HG02571 (cell line): ENCODE measurements around the gene PCBP1.
"Not testable (repeated sequence)": the region's sequence is repeated elsewhere in the genome, so short reads cannot be mapped to it uniquely, and the experiment has no call there.

ENCODE experiments used
- ATAC-seq: cut with Tn5 transposase; IDR thresholded peaks from one replicate; pipeline ENCODE4 v1.9.1; 2021; ENCODE audit warnings: mild to moderate bottlenecking, moderate library complexity; ENCODE audit not compliant: unreplicated experiment

PCBP1 gene

DNA sequence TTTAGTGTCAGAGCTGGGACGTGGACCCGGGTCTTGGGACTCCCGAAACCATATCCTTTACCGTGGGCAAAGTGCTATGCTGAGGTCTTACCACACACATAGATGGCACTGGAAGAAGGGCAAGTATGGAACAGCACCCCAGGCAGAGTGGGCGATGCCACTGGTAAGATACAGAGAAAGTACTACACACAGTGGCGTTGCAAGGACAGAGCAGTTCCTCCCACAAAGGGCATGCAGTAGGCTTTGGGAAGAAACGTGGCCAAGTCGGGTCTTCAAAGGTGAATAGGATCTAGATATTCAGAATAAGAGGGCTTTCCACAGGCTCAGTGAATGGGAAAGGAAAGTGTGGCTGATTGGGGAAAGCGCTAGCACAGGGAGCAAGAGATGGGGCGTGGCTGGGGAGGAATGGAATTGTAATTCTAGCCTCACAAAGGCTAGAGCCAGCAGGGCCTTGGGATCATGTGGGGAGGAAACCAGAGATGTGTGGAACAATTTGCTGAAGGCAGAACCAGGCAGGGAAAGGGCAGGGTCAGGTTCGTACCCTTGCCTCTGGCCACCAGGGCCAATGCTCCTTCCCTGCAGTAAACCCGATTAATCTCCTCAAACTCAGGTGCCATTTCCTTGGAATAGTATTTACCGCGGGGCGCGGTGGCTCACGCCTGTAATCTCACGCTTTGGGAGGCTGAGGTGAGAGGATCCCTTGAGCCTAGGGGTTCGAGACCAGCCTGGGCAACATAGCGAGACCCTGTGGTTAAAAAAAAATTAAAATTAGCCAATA lies 36.0 kb downstream of the PCBP1 start:
- no peak for ATAC-seq

DNA sequence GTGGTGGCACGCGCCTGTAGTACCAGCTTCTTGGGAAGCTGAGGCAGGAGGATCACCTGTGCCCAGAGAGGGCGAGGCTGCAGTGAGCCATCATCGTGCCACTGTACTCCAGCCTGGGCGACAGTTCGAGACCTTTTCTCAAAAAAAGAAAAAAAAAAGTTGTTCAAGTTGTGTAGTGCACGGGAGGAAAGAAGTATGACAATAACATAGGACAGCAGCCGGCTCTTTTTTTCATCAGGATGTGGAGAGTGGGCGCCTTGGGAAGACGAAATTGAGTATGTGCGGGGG lies 36.5 kb downstream of the PCBP1 start:
- ATAC-seq, result no peak

DNA sequence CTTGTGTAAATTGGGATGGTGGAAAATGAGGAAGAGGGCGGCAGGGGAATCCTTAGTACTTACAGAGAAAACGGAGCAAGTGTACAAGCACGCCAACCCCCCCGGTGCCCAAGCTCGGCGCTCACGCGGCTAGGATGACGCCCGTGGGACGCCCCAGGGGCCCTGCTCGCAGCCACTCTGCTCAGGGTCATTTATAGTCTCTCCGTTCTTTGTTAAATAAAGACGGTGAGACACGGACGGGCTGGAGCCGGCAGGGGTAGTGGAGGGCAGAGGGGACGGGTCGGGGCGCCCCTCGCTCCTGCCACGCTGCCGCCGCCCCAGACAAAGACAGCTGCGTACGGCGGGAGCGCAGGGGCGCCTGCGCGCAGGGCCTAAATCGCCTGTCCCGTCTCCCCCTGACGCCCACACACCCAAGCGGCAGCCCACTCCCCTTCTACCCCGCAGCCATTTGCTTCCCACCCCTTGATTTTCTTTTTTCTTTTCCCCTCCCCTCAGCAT lies 37.8 kb downstream of the PCBP1 start:
- peak; percentile 34 for ATAC-seq

DNA sequence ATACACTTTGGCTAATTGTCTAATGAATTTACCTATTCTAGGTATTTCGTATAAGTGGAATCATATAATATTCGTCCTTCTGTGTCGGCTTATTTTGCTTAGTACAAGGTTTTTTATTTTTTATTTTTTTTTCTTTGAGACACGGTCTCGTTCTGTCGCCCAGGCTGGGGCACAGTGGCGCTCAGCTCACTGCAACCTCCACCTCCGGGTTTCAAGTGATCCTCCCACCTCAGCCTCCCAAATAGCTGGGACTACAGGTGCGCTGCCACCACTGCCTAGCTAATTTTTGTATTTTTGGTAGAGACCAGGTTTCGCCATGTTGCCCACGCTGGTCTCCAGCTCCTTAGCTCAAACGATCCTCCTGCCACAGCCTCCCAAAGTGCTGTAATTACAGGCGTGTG lies 38.2 kb downstream of the PCBP1 start:
- no peak for ATAC-seq

DNA sequence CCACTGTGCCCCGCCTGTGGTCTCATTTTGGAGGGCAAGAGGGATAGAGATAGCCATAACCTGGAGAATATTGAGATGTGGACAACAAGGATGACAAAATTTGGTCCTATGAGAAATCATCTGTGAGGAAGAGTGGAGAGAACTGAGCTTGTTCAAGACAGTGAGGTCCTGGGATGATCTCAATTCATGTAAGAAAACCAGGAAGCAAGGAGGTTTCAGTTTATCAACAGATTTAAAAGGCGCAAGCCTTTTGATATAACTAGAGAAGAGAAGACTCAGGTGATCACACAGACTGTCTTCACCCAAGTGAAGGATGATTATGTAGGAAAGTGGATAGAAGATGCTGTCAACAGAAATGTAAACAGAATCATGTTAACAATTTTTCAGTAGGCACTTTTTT lies 39.1 kb downstream of the PCBP1 start:
- no peak for ATAC-seq

DNA sequence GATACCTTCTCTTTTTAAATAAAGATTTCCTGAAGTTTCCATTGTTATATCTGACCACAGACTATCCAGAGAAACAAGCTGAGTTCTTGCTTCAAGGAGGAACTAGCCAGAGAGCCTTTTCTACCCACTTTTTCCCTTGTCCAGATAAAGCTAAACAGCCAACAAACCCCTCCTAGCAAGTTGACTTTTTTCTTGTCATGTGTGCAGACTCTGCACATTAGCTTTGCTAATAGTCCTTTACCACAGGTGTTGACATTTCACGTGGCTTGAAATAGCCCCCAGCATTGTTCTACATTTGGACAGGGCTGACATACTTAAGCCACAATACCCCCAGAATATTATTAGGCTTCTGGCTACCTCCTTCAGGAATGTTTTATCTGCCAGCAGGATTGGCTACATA lies 40.7 kb downstream of the PCBP1 start:
- ATAC-seq, result no peak

DNA sequence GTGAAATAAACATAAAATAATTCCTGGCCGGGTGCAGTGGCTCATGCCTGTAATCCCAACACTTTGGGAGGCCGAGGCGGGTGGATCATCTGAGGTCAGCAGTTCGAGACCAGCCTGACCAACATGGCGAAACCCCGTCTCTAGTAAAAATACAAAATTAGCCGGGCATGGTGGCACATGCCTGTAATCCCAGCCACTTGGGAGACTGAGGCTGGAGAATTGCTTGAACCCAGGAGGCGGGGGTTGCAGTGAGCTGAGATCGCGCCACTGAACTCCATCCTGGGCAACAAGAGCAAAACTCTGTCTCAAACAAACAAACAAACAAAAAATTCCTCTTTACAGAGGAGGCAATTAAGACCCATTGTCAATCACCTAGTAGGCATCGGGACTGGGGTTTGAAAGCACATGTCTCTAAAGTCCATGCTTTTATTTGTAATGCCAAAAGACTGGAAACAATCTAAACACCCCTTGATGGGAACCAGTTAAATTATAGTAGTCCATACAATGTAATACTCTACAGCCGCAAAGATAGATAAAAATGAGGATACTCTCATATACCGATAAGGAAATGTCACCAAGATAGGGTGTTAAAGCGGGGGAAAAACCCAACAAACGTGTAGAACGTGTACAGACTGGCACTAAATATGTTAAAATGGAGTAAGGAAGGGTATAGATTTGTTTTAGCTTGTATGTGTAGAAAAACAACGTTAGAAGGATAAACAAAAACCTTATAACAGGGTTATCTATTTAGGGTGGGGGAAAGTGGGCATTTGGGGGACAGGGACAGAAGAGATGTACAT lies 44.3 kb downstream of the PCBP1 start:
- ATAC-seq, result not testable (repeated sequence)

DNA sequence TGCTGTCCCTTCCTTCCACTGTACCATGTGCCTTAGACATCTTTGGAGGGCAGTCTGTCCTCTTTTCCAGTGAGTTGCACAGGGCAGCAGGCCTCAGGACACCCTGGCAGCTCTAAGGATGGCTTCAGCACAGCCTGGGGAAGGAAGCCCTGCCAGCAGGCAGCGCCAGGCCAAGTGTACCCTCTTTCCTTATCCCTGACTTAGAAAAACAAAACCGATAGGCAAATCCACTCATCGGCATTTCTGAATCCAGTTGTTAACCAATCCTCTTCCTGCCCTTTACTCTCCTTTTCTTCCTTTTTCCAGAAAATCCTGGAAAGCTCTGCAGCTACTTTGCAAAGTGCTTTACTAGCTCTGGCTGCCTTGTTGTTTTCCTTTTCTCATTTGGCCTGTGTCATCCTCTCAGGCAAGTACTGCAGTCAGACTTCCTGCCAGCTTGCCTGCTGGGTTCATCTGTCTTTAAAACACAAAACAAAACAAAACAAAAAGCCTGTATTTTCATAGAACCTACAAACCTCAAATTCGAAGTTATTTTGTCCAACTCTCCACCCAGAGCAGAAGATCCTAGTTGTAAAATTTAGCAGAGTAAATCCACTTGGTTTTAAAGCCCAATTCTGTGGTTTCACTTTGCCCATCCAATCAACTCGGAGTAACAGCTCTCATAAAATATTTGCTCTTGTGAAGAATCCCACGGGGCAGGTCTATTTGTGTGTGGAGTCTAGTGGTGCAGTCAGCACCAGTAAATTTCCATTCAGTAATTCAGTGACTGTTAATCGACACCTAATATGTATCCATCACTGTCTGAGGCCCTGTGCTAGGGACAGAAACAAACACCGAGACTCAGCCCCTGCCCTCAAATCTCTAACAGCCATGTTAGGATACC lies 45.2 kb downstream of the PCBP1 start:
- ATAC-seq, result no peak

DNA sequence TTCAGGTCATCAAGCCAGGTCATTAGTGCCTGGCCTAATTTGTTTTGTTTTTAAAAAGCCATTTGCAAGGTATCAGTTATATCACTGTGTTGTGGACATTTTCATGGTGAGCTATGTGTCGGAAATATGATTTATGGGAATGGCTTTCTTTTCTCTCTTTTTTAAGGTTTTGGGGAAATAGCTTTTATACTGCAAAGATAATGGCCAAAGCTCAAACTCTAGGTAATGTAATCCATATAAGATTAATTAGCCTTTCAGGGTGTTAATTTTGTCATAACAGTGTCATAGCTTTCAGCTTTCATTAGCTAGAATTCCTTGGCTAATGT lies 45.8 kb downstream of the PCBP1 start:
- ATAC-seq, result no peak

DNA sequence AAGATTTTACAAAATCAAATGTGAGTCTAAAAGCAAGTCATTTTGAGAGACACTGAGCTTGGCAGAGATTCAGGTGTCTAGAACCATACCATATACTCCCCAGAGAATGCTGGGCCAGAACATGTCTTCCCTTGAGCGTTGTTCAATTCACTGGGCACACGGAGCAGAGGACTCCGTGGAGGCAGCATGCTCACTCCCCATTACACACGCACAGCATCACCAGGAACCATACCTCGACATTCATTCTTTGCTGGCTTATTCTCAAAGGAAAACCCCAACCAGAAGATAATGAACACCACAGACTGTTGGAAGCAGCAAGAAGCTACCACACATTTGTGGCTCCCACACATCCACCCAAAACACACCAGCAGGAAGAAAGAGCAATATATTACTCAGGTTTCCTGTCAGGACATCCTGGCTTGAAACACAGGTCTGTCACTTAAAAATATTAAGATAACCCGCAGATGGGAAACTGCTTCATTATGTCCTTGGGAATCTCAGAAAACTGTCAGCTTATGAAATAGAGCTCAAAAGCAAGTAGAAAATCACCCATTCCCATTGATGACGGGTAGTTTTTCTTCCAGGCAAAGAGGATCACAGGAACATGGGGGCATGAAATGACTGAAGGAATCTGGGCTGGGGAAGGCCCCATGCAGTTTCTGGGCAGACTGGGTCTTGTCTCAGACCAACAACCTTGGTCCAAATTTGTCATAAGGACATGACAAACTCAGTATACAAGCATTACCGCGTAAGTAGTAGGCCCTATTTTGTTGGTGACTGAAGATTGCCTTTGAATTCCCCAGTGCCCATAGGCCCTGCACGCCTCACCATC lies 46.4 kb downstream of the PCBP1 start:
- no peak for ATAC-seq

DNA sequence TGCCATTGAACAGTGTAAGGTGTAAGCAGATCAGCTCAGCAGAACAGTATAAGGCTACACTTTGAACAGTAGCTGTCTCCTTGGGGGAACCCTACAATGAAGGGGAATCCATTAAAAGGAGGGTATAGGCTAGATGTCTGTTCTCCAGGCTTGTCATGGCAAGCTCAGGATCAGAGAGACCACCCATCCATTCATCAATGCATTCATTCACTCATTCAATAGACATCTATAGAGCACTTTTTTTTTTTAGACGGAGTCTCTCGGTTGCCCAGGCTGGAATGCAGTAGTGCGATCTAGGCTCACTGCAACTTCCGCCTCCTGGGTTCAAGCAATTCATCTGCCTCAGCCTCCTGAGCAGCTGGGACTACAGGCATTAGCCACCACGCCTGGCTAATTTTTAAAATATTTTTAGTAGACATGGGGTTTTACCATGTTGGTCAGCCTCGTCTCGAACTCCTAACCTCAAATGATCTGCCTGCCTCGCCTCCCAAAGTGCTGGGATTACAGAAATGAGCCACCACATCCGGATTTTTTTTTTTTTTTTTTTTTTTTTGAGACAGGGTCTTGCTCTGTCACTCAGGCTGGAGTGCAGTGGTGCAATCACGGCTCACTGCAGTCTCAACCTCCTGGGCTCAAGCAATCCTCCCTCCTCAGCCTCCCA lies 47.2 kb downstream of the PCBP1 start:
- not testable (repeated sequence) for ATAC-seq
